Stimulated activated CD4-positive, alpha-beta T cell treated with anti-CD3 and anti-CD28 coated beads, TNF-alpha, amount 100 ng/mL, for 4 hours (primary cell): Measurements from ENCODE around the gene ATOX1.
"Not testable (repeated sequence)": the region's sequence is repeated elsewhere in the genome, so short reads cannot be mapped to it uniquely, and the experiment has no call there.

Source experiments
- DNase-seq, 3 experiments: peaks; one replicate each; pipeline ENCODE4 v3.0.0-alpha.2; 2020; ENCODE audit warnings: low read depth in 3 of 3

The ATOX1 gene, protein sequence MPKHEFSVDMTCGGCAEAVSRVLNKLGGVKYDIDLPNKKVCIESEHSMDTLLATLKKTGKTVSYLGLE

DNA sequence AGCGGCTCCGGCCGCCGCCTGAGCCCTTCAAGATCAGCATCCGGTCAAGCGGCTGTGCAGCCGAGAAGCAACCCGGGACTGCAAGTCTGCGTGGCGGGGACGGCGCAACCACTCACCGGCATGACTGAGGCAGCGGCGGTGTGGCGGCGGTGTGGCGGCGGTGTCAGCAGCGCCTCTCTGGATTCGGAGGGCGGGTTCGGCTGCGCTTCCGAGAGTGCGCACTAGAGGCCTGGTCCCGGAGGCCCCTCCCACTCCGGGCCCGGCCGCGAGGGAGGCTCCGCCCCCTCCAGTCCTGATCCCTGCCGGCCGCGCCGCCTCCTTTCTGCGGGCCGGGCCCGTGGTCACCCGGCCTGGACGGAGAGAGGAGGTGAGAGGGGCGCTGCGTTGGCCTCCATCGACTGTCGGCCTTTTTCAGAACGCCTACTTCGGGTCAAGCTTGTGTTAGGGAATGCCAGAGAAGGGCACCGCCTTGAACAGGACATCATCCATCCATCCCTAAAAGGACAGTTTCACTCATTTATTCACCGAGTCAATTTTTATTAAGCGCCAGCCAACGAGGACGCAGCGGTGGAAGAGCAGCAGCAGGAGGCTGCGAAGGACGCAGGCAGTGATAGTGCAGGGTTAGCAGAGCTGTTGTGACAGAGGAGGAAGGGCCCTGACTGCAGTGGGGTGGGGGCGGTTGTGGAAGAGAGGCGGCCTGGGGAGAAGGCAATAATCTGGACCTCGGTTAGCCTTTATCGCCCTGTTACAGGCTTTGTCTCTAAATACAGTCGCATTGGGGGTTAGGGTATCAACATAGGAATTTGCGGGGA lies at the start of gene ATOX1:
TSS of gene ATOX1 (minus strand) at position 202 of the 812 bp plus-strand sequence. CDS start at position 122, 80 bp downstream.
- peak; percentile 80 to 84 (median 83) for DNase-seq

DNA sequence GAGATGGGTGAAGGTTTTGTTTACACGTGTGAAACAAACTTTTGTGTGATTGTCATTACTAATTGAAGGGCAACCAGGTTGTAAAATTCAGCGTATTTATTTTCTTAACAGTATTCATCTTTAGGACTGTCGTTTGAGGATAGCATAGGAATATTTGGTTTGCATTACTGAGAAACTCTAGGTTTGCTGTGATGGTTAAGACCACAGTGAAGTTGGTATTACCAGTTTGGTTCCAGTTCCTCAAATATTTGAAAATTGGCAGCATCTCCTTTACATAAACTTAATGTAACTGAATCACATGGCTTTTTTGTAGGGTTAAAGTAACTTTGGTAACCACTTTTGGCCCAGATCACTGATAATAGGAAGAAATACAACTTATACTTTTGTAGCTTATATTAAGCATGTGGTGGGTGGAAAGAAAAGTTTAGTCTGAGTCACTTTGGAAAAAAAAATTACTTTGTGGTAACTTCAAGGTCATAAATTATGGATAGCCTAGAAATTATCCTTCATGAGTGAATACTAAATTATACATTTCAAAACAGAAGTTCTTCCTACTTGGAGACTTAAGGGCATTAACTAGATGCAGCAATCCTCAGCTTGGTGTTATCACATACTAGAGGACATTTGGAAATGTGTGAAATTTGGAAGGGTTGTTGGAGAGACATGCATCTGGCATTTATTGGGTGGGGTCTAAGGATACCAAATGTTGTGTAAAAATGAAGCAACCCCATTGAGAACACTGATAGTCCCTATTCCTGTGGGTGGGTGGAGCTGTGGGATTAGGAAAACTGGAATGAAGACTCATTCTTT lies 47.2 kb upstream of the ATOX1 start:
- no peak for DNase-seq

DNA sequence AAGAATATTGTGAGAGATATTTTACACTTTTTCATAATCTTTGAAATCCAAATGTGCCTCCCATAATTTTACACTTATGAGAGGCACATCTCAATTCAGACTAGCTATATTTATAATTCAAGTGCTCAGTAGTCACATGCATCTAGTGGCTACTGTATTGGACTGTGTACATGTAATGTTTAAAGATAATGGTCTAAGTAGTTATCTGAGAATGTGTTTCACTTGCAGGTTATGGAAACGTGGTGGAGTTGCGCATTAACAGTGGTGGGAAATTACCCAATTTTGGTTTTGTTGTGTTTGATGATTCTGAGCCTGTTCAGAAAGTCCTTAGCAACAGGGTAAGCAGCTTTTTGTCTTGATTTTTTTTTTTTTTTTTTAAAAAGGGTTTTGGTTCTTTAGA lies 42.1 kb upstream of the ATOX1 start:
- DNase-seq: no peak

DNA sequence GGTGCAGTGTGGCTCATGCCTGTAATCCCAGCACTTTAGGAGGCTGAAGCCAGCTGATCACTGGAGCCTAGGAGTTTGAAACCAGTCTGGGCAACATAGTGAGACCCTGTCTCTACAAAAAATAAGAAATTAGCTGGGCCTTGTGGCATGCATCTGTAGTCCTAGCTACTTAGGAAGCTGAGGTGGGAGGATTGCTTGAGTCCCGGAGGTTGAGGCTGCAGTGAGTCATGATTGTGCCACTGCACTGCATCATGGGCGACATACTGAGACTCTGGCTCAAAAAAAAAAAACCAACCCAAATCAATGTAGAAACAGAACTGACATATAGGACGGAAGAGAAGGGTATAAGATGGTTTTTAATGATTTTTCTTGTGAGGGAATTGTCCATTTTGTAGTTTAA lies 41.0 kb upstream of the ATOX1 start:
- no peak for DNase-seq

DNA sequence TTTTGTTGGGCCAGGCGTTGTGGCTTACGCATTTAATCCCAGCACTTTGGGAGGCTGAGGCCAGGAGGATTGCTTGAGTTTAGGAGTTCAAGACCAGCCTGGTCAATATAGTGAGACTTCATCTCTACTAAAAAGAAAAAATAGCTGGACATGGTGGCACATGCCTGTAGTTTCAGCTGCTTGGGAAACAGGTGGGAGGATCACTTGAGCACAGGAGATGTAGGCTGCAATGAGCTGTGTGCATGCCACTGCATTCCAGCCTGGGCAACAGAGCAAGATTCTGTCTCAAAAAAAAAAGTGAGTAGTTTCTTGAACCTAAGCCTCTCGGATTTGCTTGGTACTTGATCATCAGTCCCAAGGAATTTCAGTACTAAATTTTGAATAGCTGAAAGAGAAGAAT lies 40.2 kb upstream of the ATOX1 start:
- DNase-seq: no peak

DNA sequence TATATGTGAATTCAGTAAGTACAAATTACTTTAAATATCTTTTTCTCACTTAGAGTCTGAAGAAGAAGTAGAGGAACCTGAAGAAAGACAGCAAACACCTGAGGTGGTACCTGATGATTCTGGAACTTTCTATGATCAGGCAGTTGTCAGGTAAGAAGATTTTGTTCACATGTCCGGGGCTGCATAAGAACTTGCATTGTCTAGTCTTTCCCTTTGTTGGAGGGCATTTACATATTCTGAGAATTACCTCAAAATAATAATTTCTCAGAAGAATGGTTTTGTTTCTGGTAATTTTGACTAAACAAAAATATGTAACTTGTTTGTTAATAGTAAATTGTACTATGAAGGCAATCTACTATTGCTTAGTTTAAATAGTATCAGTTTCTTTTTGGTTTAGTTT lies 37.0 kb upstream of the ATOX1 start:
- no peak for DNase-seq

DNA sequence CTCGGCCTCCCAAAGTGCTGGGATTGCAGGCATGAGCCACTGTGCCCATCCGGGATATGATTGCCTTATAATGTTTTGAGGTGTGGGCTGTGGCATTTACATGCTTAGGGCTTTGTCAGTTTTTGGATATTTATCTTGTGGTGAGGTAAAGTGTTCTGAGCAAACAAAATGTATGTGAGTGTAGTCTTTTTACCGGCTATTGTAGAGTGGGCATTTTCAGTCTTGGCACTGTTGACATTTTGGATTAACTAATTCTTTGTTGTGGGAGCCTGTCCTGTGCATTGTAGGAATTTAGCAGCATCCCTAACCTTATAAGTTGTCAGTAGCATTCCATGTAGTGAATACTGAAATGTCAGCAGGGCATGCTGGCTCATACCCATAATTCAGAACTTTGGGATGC lies 34.9 kb upstream of the ATOX1 start:
- no peak for DNase-seq

DNA sequence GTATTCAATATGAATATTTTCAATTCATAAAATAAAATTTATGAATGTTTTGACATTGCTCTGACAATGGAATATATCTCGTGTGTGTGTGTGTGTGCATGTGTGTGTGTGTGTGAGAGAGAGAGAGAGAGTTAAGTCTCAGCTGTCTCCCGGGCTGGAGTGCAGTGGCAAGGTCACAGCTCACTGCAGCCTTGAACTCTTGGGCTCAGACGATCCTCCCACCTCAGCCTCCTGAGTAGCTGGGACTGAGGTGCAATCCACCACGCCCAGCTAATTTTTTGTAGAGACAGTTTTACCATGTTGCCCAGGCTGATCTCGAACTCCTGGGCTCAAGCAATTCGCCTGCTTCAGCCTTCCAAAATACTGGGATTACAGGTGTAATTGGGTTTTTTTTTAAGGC lies 29.4 kb upstream of the ATOX1 start:
- DNase-seq: no peak

DNA sequence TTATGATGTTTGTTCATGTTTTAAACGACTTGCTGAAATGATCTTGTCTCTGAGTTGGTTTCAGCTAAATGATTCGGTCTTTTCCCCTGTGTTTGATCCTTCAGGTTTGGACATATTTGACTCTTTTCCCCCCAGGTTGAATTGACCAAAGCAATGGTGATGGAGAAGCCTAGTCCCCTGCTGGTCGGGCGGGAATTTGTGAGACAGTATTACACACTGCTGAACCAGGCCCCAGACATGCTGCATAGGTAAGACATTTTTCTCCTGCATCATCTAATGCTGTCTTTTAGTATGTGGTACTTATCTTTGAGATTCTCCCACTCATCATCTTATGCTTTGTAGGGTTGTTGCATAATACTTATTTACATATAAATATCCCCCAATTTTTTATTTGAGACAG lies 28.0 kb upstream of the ATOX1 start:
- no peak for DNase-seq

DNA sequence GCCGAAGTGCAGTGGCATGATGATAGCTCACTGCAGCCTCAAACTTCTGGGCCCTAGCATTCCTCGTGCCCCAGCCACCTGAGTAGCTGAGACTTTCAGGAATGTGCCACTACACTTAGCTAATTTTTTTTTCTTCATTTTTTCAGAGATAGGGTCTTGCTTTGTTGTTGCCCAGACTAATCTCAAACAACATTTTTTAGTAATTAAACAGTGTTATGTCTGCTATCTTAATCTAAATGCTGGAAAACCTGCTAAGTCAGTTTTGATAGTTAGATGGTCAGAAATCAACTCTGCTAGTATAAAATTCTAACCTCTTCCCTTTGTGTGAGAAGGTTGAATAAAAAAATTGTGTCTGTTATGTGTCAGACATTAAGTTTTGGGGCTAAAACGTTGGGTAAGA lies 25.7 kb upstream of the ATOX1 start:
- DNase-seq: no peak

DNA sequence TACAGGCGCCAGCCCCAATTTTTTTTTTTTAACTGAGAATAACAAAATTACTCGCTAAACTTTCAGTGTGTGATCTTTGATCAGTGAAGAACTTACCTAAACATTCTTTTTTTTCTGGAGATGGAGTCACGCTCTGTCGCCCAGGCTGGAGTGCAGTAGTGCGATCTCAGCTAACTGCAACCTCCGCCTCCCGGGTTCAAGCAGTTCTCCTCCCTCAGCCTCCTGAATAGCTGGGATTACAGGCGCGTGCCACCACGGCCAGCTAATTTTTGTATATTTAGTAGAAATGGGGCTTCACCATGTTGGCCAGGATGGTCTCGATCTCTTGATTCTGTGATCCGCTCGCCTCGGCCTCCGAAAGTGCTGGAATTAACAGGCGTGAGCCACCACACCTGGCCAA lies 25.2 kb upstream of the ATOX1 start:
- not testable (repeated sequence) for DNase-seq

DNA sequence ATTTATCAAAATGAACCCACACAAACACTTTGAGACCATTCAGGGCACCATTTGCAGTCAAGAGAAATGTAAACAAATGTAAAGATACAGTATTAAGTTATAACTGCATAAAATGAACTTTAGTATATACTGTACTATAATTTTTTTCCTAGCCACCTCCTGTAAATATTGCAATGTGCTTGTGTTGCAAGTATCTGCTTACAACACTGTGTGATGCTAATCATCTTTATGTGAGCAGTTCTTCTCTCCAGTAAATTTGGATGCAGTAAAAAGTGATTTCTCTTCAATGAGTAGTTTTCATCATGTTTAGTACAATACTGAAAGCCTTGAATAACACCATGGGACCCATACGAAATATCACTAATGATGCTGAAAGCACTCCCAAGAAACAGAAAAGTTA lies 22.8 kb upstream of the ATOX1 start:
- no peak for DNase-seq

DNA sequence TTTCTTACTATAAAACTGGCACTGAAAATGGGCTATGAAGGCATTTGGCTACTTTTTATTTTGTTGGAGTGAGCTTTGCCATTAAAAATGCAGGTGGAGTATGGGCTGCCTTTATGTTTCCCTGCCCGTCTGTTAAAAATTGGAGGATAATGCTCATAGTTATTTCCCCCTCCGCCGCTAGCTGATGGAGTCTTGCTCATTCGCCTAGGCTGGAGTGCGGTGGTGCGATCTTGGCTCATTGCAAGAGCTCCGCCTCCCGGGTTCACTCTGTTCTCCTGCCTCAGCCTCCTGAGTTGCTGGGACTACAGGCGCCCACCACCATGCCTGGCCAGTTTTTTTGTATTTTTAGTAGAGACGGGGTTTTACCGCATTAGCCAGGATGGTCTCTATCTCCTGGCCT lies 21.9 kb upstream of the ATOX1 start:
- DNase-seq: no peak

DNA sequence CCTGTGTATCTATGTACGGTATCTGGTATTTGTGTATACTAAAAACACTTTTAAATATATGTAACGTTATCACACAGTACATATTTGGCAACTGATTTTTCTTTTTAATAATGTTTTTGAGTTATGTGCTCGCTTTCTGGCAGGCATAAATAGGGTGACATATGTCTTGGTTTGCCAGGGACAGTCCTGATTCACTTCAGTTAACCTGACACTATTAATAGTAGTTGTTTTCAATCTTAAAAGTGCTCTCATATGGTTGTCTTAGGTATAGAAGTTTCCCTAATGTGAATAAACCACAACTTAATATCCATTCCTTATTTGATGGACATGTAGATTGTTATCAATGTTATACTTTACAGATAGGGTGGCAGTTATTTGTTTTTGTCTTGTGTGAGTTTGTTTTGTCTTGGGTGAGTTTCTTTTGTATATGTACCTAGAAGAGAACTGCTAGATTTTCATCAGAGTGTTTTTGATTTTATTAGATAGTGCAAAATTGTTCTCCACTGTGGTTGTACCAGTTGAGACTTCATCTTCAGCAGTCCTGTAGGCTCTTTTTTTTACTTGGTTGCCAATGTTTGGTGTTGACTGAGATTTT lies 21.2 kb upstream of the ATOX1 start:
- DNase-seq: no peak

DNA sequence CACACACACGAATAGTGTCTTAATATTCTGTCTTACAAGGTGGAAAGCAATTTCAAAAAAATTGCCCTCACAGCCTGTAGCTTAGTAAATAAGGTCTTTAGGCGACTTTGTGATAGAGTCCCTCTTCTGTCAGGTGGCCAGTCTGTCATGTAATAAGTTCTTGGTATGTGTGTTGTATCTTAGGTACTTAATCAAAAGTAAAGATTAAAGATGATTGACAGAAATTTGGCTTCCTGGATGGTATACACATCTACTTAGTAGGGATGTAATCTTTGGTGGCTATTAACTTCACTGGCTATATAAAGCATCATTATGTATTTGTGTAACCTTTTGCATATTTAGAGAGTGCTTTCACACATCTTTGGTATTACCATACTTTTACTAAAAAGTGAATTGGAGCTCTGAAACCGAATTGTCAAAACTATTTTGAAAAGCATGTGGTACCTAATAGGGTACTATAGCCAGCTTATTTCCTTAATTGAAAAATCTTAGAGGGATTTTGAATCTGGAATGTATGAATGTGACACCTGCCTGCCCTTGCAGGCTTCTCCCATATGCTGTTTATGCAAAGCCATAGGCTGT lies 16.7 kb upstream of the ATOX1 start:
- DNase-seq: no peak

DNA sequence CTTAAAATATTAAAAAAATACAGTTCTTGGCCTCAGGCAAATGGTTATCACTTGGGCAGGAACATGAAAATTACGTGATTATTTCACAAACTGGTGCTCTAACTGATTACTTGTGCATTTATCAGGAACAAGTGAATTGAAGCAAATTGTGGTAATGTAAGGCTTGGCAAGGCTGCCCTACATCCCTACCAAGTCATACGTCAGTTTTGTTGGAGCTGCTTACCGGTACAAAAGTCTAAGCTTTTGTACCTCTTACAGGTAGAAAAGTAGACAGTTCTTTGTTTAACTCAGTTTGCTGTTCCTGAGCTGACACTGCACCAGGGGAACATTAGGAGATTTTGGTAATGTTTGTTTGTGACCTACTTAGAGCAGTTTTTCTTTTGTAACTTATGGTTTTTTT lies 15.5 kb upstream of the ATOX1 start:
- no peak for DNase-seq

DNA sequence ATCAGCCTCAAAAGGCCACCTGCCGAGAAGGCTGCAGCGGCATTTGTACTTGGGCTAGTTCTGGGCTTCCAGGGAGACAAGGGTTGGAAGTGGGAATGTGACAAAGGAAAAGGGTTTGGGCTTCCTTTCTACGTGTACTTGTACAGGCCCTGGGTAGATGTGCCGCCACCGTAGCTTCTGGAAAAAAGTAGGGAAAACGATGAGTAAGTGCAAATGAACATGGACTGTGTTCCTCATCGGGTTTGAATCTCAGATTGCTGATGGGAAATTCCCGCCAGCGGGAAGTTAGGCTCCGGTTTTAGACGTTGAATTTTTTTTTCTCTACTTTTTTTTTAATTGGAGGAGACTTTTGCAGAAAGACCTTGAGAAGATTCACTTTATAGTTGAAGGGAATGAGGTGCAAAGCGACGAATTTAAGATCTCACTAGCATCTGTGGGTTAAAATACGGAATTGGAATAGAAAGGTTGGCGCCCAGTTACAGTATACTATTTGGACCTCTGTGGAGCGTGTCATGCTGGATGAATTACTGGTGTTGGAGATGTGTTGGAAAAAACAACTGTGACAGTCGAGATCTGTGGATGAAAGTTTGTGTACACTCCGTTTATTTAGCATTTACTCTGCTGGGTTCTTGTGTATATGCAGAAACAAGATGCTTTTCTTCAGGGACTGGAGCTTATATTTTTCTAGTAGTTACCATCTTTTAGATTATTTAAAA lies 14.6 kb upstream of the ATOX1 start:
- no peak for DNase-seq

DNA sequence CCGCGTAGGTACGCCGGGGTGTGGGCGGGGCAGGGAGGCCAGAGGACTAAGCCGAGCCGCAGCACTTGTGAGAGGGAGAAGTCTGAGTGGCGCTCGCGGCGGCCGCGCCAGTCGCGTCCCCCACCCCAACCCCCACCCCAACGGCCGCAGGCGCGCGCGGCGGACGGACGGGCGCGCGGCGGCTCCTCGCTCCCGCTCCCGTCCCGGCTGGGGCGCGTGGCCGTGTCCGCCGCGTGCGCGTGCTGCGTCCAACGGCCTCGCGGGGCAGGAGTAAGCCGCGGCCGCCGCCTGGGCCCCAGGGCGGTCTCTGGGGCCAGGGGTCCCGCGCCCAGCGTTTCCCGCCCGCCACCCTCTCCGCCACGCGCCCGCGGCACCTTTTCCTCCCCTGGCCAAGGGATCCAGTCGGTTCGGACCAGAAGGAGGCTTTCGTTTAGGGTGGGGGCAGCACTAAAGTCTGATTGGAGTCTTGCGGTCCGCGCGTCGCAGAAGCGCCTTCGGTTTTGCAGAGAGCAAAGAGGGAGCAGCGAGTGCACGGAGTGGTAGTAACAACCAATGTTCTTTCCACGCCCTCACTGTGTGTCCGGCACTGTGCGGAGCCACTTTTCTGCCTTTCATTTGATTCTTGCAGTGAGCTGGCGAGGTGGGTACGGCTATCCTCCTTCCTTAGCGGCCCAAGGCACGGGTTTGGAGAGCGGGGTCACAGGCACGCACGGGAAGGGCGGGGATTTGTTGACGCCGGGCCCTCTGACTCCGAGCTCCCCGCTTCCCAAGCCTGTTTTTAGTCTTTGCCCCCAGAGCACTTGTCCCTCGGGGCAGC lies 13.8 kb upstream of the ATOX1 start:
- peak in 2 of 3 experiments; percentile 13 to 15 for DNase-seq

DNA sequence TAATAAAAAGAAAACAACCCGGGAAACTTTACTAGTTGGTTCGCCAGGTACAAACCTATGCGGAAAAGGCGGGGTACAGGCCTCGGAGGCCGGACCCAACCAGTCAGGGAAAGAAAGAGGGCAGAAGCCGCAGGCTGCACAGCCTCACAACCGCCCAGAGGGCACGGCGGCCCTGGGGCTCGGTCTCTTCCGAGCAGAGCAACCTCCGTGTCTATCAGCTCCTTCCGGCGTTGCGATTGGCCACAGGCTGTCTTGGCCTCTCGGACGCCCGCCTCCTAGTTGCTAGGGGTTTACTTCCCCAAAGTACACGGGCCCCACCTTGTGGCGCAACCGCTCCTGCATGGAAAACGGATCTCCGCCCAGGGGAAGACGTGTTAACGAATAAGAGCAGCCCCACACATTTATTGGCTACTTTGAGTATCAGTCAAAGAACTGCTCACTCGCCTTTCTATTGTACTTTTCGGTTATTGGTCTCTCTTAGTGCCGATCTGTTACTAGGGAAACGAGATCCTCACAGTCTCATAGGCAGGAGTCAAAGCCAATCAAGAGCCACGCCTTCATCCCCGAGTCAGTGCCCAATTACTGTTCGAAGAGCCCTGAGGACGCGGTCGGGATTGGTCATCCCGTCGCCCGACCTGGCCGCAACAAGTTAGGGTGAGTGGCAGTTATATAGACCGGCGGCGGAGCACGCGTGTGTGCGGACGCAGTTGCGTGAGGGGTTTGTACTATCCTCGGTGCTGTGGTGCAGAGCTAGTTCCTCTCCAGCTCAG lies 13.0 kb upstream of the ATOX1 start, which contains the start of gene G3BP1:
TSS of gene G3BP1 (plus strand) at position 696 of the 770 bp plus-strand sequence. CDS start 14,667 bp downstream, outside the sequence.
- peak; percentile 92 to 99 (median 98) for DNase-seq
